ENCODE results near the gene RAB44. TPM values are rescaled to one million over a fixed set of nuclear protein-coding genes. Genes with fewer than 3 reads are reported as not detected.

The RAB44 gene
- total RNA-seq, 1 donor from 2014 or later, result not detected

- DNase-seq, result no peak
- Mint-ChIP-seq H3K4me1 (ENCODE audit: low read depth, unreplicated experiment) (peaks cover 24% of the 10 kb centered on the region), H3K9me3 (ENCODE audit: unreplicated experiment) (peaks cover 4% of the 10 kb centered on the region), H3K36me3 (ENCODE audit: unreplicated experiment) (no peaks in the 10 kb centered on the region), H3K27ac (ENCODE audit: unreplicated experiment) (no peak overlapping the region), H3K4me3 (ENCODE audit: unreplicated experiment) (peak overlapping the region; percentile 30), H3K27me3 (ENCODE audit: unreplicated experiment) (peaks cover 2% of the 10 kb centered on the region)
- TF ChIP-seq CTCF (IDR thresholded peaks at IDR 0.05; ENCODE audit: partially characterized antibody, unreplicated experiment), result no peak
Measured at GRCh38 chr6:36668591-36668990, 29.0 kb upstream of the RAB44 start.

GRCh38 chr6:36669002-36669401 lies 28.6 kb upstream of the RAB44 start:
- Mint-ChIP-seq H3K4me1 (ENCODE audit: low read depth, unreplicated experiment) (peaks cover 24% of the 10 kb centered on the region), H3K27me3 (ENCODE audit: unreplicated experiment) (peaks cover 2% of the 10 kb centered on the region), H3K4me3 (ENCODE audit: unreplicated experiment) (no peak overlapping the region), H3K27ac (ENCODE audit: unreplicated experiment) (no peak overlapping the region), H3K36me3 (ENCODE audit: unreplicated experiment) (no peaks in the 10 kb centered on the region), H3K9me3 (ENCODE audit: unreplicated experiment) (peaks cover 4% of the 10 kb centered on the region)
- no peak for DNase-seq
- TF ChIP-seq CTCF (IDR thresholded peaks at IDR 0.05; ENCODE audit: partially characterized antibody, unreplicated experiment), result no peak

GRCh38 chr6:36670271-36670670 lies 27.4 kb upstream of the RAB44 start:
- TF ChIP-seq CTCF (IDR thresholded peaks at IDR 0.05; ENCODE audit: partially characterized antibody, unreplicated experiment), result no peak
- no peak overlapping the region for H3K4me3 Mint-ChIP-seq (ENCODE audit: unreplicated experiment)
- H3K27me3 Mint-ChIP-seq (ENCODE audit: unreplicated experiment), result peaks cover 2% of the 10 kb centered on the region
- peaks cover 25% of the 10 kb centered on the region for H3K4me1 Mint-ChIP-seq (ENCODE audit: low read depth, unreplicated experiment)
- no peak for DNase-seq
- H3K27ac Mint-ChIP-seq (ENCODE audit: unreplicated experiment), result no peak overlapping the region
- no peaks in the 10 kb centered on the region for H3K36me3 Mint-ChIP-seq (ENCODE audit: unreplicated experiment)
- peaks cover 2% of the 10 kb centered on the region for H3K9me3 Mint-ChIP-seq (ENCODE audit: unreplicated experiment)

- H3K4me1 Mint-ChIP-seq (ENCODE audit: low read depth, unreplicated experiment), result peaks cover 26% of the 10 kb centered on the region
- no peaks in the 10 kb centered on the region for H3K36me3 Mint-ChIP-seq (ENCODE audit: unreplicated experiment)
- peaks cover 2% of the 10 kb centered on the region for H3K9me3 Mint-ChIP-seq (ENCODE audit: unreplicated experiment)
- H3K4me3 Mint-ChIP-seq (ENCODE audit: unreplicated experiment), result no peak overlapping the region
- H3K27me3 Mint-ChIP-seq (ENCODE audit: unreplicated experiment), result peaks cover 2% of the 10 kb centered on the region
- no peak for DNase-seq
- H3K27ac Mint-ChIP-seq (ENCODE audit: unreplicated experiment), result no peak overlapping the region
- TF ChIP-seq CTCF (IDR thresholded peaks at IDR 0.05; ENCODE audit: partially characterized antibody, unreplicated experiment), result no peak
Measured at GRCh38 chr6:36671687-36672375, 25.8 kb upstream of the RAB44 start.

- peaks cover 8% of the 10 kb centered on the region for H3K9me3 Mint-ChIP-seq (ENCODE audit: unreplicated experiment)
- H3K27ac Mint-ChIP-seq (ENCODE audit: unreplicated experiment), result no peak overlapping the region
Measured at GRCh38 chr6:36673882-36674281, 23.7 kb upstream of the RAB44 start.

More at GRCh38 chr6:36673882-36674281, 23.7 kb upstream of the RAB44 start:
- Mint-ChIP-seq H3K4me3 (ENCODE audit: unreplicated experiment) (peak overlapping the region; percentile 25), H3K27me3 (ENCODE audit: unreplicated experiment) (peaks cover 4% of the 10 kb centered on the region), H3K36me3 (ENCODE audit: unreplicated experiment) (no peaks in the 10 kb centered on the region), H3K4me1 (ENCODE audit: low read depth, unreplicated experiment) (peaks cover 15% of the 10 kb centered on the region)
- no peak for DNase-seq
- no peak for TF ChIP-seq CTCF (IDR thresholded peaks at IDR 0.05; ENCODE audit: partially characterized antibody, unreplicated experiment)

Data from glutamatergic neuron (in vitro differentiated cells).